PC-3 (cell line): ENCODE data around the gene RABGAP1L. TPM values are rescaled to one million over a fixed set of nuclear protein-coding genes. Genes with fewer than 3 reads are reported as not detected.

Source experiments
- ATAC-seq: fragments of 200-7000 bp; cut with Tn5 transposase; 2 replicates; pipeline ENCODE4 v1.9.1; 2020; ENCODE audit warnings: mild to moderate bottlenecking, moderate library complexity
- BruUV-seq: library from RNA; stranded (reverse); fragments of 400-500 nt; replicated peaks from 2 replicates; lab custom pipeline; 2021; lab: Mats Ljungman, UMichigan
- CTCF ChIA-PET: fragments of 300-600 bp; sonication (Branson Sonifier 250); formaldehyde crosslinking; loops from one replicate; lab custom pipeline; 2022; ENCODE audit warnings: antibody characterized with exemption; lab: Charles Lee
- POLR2A ChIA-PET: fragments of 300-600 bp; sonication (Branson Sonifier 250); formaldehyde crosslinking; loops from one replicate; lab custom pipeline; 2022; ENCODE audit warnings: antibody characterized with exemption; ENCODE audit not compliant: unreplicated experiment; lab: Charles Lee
- DNase-seq: peaks from one replicate; pipeline ENCODE4 v3.0.0-alpha.2; 2015
- H2AFZ ChIP-seq: fragments of 300-600 bp; sonication (generic); 2 replicates; pipeline ENCODE4 v1.6.0; 2016; ENCODE audit warnings: antibody characterized with exemption, low read length
- H3F3A ChIP-seq: fragments of 300-600 bp; sonication (generic); one replicate; pipeline ENCODE4 v1.6.0; 2017; ENCODE audit warnings: antibody characterized with exemption, low read length, control low read depth, mild to moderate bottlenecking; ENCODE audit not compliant: unreplicated experiment
- H3K27ac ChIP-seq: fragments of 300-600 bp; sonication (generic); 2 replicates; pipeline ENCODE4 v1.5.1; 2016; ENCODE audit warnings: mild to moderate bottlenecking, low read length
- H3K27me3 ChIP-seq: fragments of 300-600 bp; sonication (generic); 2 replicates; pipeline ENCODE4 v1.6.1; 2016; ENCODE audit warnings: low read length, mixed read lengths
- H3K36me3 ChIP-seq: fragments of 300-600 bp; sonication (generic); 2 replicates; pipeline ENCODE4 v1.6.1; 2016; ENCODE audit warnings: low read depth, mixed run types, low read length, mixed read lengths
- H3K4me1 ChIP-seq: fragments of 300-600 bp; sonication (generic); 2 replicates; pipeline ENCODE4 v1.5.1; 2016; ENCODE audit warnings: low read length; ENCODE audit not compliant: insufficient read depth
- H3K4me2 ChIP-seq: fragments of 300-600 bp; sonication (generic); 2 replicates; pipeline ENCODE4 v1.6.0; 2016; ENCODE audit warnings: low read length
- H3K4me3 ChIP-seq: fragments of 300-600 bp; sonication (generic); 2 replicates; pipeline ENCODE4 v1.5.1; 2016; ENCODE audit warnings: mild to moderate bottlenecking, low read length, mixed read lengths
- H3K79me2 ChIP-seq: fragments of 300-600 bp; sonication (generic); 2 replicates; pipeline ENCODE4 v1.6.1; 2017; ENCODE audit warnings: low read length, mixed read lengths
- H3K9ac ChIP-seq: fragments of 300-600 bp; sonication (generic); 2 replicates; pipeline ENCODE4 v1.6.0; 2016; ENCODE audit warnings: mild to moderate bottlenecking, low read length
- H3K9me2 ChIP-seq: fragments of 300-600 bp; sonication (generic); replicated peaks from 2 replicates; pipeline ENCODE4 v1.6.1; 2016; ENCODE audit warnings: mixed run types, low read length, mixed read lengths
- H3K9me3 ChIP-seq: fragments of 300-600 bp; sonication (generic); 2 replicates; pipeline ENCODE4 v1.6.1; 2016; ENCODE audit warnings: low read length, mixed read lengths
- H4K20me1 ChIP-seq: fragments of 300-600 bp; sonication (generic); 2 replicates; pipeline ENCODE4 v1.6.1; 2016; ENCODE audit warnings: low read length, mixed read lengths
- CTCF ChIP-seq: fragments of 300-600 bp; sonication (generic); conservative IDR thresholded peaks from 2 replicates; pipeline ENCODE4 v1.5.1; 2017; ENCODE audit warnings: antibody characterized with exemption, low read depth, mild to moderate bottlenecking, low read length
- EZH2 ChIP-seq: fragments of 300-600 bp; sonication (generic); IDR thresholded peaks from one replicate; pipeline ENCODE4 v1.6.1; 2017; ENCODE audit warnings: antibody characterized with exemption, mild to moderate bottlenecking, low read length; ENCODE audit not compliant: unreplicated experiment
- EZH2phosphoT487 ChIP-seq: fragments of 300-600 bp; sonication (generic); IDR thresholded peaks from 2 replicates; pipeline ENCODE4 v1.6.1; 2018; ENCODE audit warnings: mild to moderate bottlenecking, antibody characterized with exemption, low read length, borderline replicate concordance
- intact Hi-C: fragments of 100-400 bp; cut with micrococcal nuclease; formaldehyde crosslinking; loops from 2 replicates; pipeline ENCODE4 v1.9.0; 2023
- total RNA-seq: library from RNA; depleted of rRNA; stranded (reverse); fragments of >200 nt; gene quantifications from 2 replicates; pipeline ENCODE4 v1.2.3, GENCODE V29; 2014

The RABGAP1L gene
- total RNA-seq, 1 experiment from 2014 or later = 24.4 TPM

GRCh38 chr1:175005085-175005783 lies 845.9 kb downstream of the RABGAP1L start:
- H3K4me3 ChIP-seq = no peak overlapping the region
- H3K4me1 ChIP-seq = peaks cover 11% of the 10 kb centered on the region
- intact Hi-C loops = no loop called here
- BruUV-seq = no TSS peak
- ChIA-PET CTCF (no interaction called here), POLR2A (no interaction called here)
- H3K79me2 ChIP-seq = peaks cover 85% of the 10 kb centered on the region
- no peak overlapping the region for H3K4me2 ChIP-seq
- no peaks in the 10 kb centered on the region for H3K9me3 ChIP-seq
- no peak for DNase-seq
- ATAC-seq = no peak
- H4K20me1 ChIP-seq = peaks cover 28% of the 10 kb centered on the region
- no peak overlapping the region for H2AFZ ChIP-seq
- no peaks in the 10 kb centered on the region for H3K9me2 ChIP-seq
- no peaks in the 10 kb centered on the region for H3K27me3 ChIP-seq
- no peak for TF ChIP-seq CTCF
- TF ChIP-seq EZH2 = no peak
- no peak for TF ChIP-seq EZH2phosphoT487
- H3K9ac ChIP-seq = no peak overlapping the region
- H3F3A ChIP-seq = no peaks in the 10 kb centered on the region
- peaks cover 34% of the 10 kb centered on the region; the same call in 1 of the 2 replicates for H3K36me3 ChIP-seq
- H3K27ac ChIP-seq = no peak overlapping the region

- intact Hi-C loops = no loop called here
- H3K27me3 ChIP-seq = no peaks in the 10 kb centered on the region
- no peak for TF ChIP-seq EZH2
- no peak for TF ChIP-seq EZH2phosphoT487
- no peak for TF ChIP-seq CTCF
- no peaks in the 10 kb centered on the region for H3K4me1 ChIP-seq
- POLR2A ChIA-PET = no interaction called here
- H3K9ac ChIP-seq = no peak overlapping the region
- H3K4me3 ChIP-seq = no peak overlapping the region
- H3K4me2 ChIP-seq = no peak overlapping the region
- peaks cover 56% of the 10 kb centered on the region; the same call in 1 of the 2 replicates for H3K36me3 ChIP-seq
- ATAC-seq (no peak), DNase-seq (no peak)
- H3F3A ChIP-seq = no peaks in the 10 kb centered on the region
- CTCF ChIA-PET = no interaction called here
- BruUV-seq = no TSS peak
- no peak overlapping the region for H2AFZ ChIP-seq
- no peaks in the 10 kb centered on the region for H3K9me3 ChIP-seq
- H3K79me2 ChIP-seq = peaks cover 46% of the 10 kb centered on the region
- no peak overlapping the region for H3K27ac ChIP-seq
- no peaks in the 10 kb centered on the region for H3K9me2 ChIP-seq
- no peaks in the 10 kb centered on the region for H4K20me1 ChIP-seq
These were observed 850.2 kb downstream of the RABGAP1L start for GRCh38 chr1:175009532-175009931.

- DNase-seq (no peak), ATAC-seq (no peak)
- Histone ChIP-seq H3K4me2 (no peak overlapping the region), H3K9me2 (no peaks in the 10 kb centered on the region), H3K27ac (no peak overlapping the region), H3K36me3 (peaks cover 34% of the 10 kb centered on the region), H3K4me3 (no peak overlapping the region), H2AFZ (no peak overlapping the region), H3K9me3 (no peaks in the 10 kb centered on the region), H3F3A (no peaks in the 10 kb centered on the region), H4K20me1 (no peaks in the 10 kb centered on the region), H3K27me3 (no peaks in the 10 kb centered on the region), H3K79me2 (0 out of 2 replicates have a peak, but pooled peaks cover 7% of the 10 kb centered on the region), H3K9ac (no peak overlapping the region), H3K4me1 (no peaks in the 10 kb centered on the region)
- intact Hi-C loops = no loop called here
- BruUV-seq = no TSS peak
- ChIA-PET CTCF (no interaction called here), POLR2A (no interaction called here)
- TF ChIP-seq EZH2 (no peak), EZH2phosphoT487 (no peak), CTCF (no peak)
These were observed 854.1 kb downstream of the RABGAP1L start for GRCh38 chr1:175013445-175013844.
